CD4-positive, alpha-beta T cell (primary cell): ENCODE results near the gene ZHX3. TPM values are rescaled to one million over a fixed set of nuclear protein-coding genes. Genes with fewer than 3 reads are reported as not detected.
"Not testable (repeated sequence)": the region's sequence is repeated elsewhere in the genome, so short reads cannot be mapped to it uniquely, and the experiment has no call there.

Source experiments
- ATAC-seq: fragments of 200-7000 bp; cut with Tn5 transposase; one replicate; pipeline ENCODE4 v1.10.0; 2022; ENCODE audit warnings: mild to moderate bottlenecking; ENCODE audit not compliant: poor library complexity
- CTCF ChIA-PET: fragments of 350-600 bp; sonication (Branson Sonifier 250); formaldehyde crosslinking; loops from one replicate; lab custom pipeline; 2021; ENCODE audit warnings: antibody characterized with exemption, inconsistent platforms; lab: Charles Lee
- POLR2A ChIA-PET: fragments of 350-600 bp; sonication (Branson Sonifier 250); formaldehyde crosslinking; loops from one replicate; lab custom pipeline; 2021; ENCODE audit warnings: antibody characterized with exemption, inconsistent platforms; lab: Charles Lee
- DNase-seq, 14 experiments: peaks; one replicate each; pipeline ENCODE4 v3.0.0-alpha.2; 2013 to 2020; ENCODE audit warnings: mixed read lengths in 2 of 14
- H3K27ac ChIP-seq, 2 donors: one replicate each; pipeline versions ENCODE4 v1.5.1 to v1.7.0; 2013; ENCODE audit warnings: low read length in 2 of 2, low read depth in 1 of 2, mild to moderate bottlenecking in 1 of 2
- H3K27me3 ChIP-seq, 2 experiments: 1 replicate in 1 of 2; 2 replicates in 1 of 2; pipeline versions ENCODE4 v1.6.1 to v1.7.0; 2013; ENCODE audit warnings: low read length in 2 of 2, control low read depth in 1 of 2, mild to moderate bottlenecking in 1 of 2, moderate library complexity in 1 of 2; ENCODE audit not compliant: insufficient read depth in 2 of 2, control insufficient read depth in 1 of 2
- H3K36me3 ChIP-seq: one replicate; pipeline ENCODE4 v1.6.1; 2013; ENCODE audit warnings: low read length, control low read depth; ENCODE audit not compliant: insufficient read depth
- H3K4me1 ChIP-seq: one replicate; pipeline ENCODE4 v1.6.1; 2013; ENCODE audit warnings: low read length, control low read depth; ENCODE audit not compliant: insufficient read depth
- H3K4me3 ChIP-seq: one replicate; pipeline ENCODE4 v1.5.1; 2013; ENCODE audit warnings: mild to moderate bottlenecking, low read length, moderate library complexity
- H3K9me3 ChIP-seq, 2 experiments: 1 replicate in 1 of 2; 2 replicates in 1 of 2; pipeline versions ENCODE4 v1.6.1 to v1.7.0; 2013; ENCODE audit warnings: low read length in 2 of 2, mild to moderate bottlenecking in 2 of 2, control low read depth in 1 of 2, moderate library complexity in 1 of 2; ENCODE audit not compliant: control insufficient read depth in 1 of 2, insufficient read depth in 1 of 2
- H3K27ac Mint-ChIP-seq: one replicate; pipeline ENCODE4 v1.8.0; 2020; ENCODE audit warnings: mixed read lengths
- H3K27me3 Mint-ChIP-seq: one replicate; pipeline ENCODE4 v1.8.0; 2021; ENCODE audit warnings: mixed read lengths
- H3K36me3 Mint-ChIP-seq: one replicate; pipeline ENCODE4 v1.8.0; 2021; ENCODE audit warnings: low read depth, mixed read lengths
- H3K4me1 Mint-ChIP-seq: one replicate; pipeline ENCODE4 v1.8.0; 2021; ENCODE audit warnings: low read depth, mixed read lengths
- H3K4me3 Mint-ChIP-seq: one replicate; pipeline ENCODE4 v1.8.0; 2020; ENCODE audit warnings: mild to moderate bottlenecking, mixed read lengths
- H3K9me3 Mint-ChIP-seq: one replicate; pipeline ENCODE4 v1.8.0; 2020; ENCODE audit warnings: mixed read lengths
- CTCF ChIP-seq: fragments of 200-600 bp; IDR thresholded peaks from one replicate; pipeline ENCODE4 v1.8.0; 2022; ENCODE audit warnings: antibody characterized with exemption, mild to moderate bottlenecking
- intact Hi-C, 2 experiments: fragments of 100-400 bp; cut with DNase I in 1 of 2; cut with micrococcal nuclease in 1 of 2; formaldehyde crosslinking; loops; one replicate each; pipeline versions ENCODE4 v1.15.1 to v1.9.0; 2023 to 2025; cut with DNase I, micrococcal nuclease
- total RNA-seq, 174 experiments: library from RNA in 2 of 174; stranded (reverse) in 2 of 174; gene quantifications; one replicate each; pipeline ENCODE4 v1.2.3 and lab custom pipeline; 2021 to 2026

Gene ZHX3
- total RNA-seq, 2 experiments from 2014 or later: 6.6 to 7.6 TPM

GRCh38 chr20:41135187-41135887, 182.2 kb downstream of the ZHX3 start:
- peak; percentile 94 for TF ChIP-seq CTCF
- ATAC-seq (peak; percentile 30), DNase-seq (peak; percentile 48 to 84 (median 59))
- peaks cover 53% of the 10 kb centered on the region for H3K4me1 Mint-ChIP-seq
- POLR2A ChIA-PET: interaction anchor here (1.0 to 14.5 kb wide), 5 partner anchors 22 to 209 kb away, joined by 4 to 403 read pairs (median 12); no protein-coding TSS in a partner anchor
- Histone ChIP-seq H3K9me3 (no peaks in the 10 kb centered on the region), H3K27ac (no peak overlapping the region), H3K4me3 (no peak overlapping the region), H3K36me3 (no peaks in the 10 kb centered on the region), H3K27me3 (no peaks in the 10 kb centered on the region), H3K4me1 (peaks cover 43% of the 10 kb centered on the region)
- CTCF ChIA-PET: interaction anchor here (0.6 to 6.9 kb wide), 20 partner anchors 9 to 207 kb away, joined by 3 to 66 read pairs (median 5); no protein-coding TSS in a partner anchor
- intact Hi-C loops: loop anchor here (1.0 to 10.0 kb wide), 5 partner anchors 37 to 559 kb away; partner anchors contain the start of gene LPIN3 (in 2 of the 2)
- peak overlapping the region; percentile 91 for H3K27ac Mint-ChIP-seq
- H3K4me3 Mint-ChIP-seq: peak overlapping the region; percentile 95
- H3K9me3 Mint-ChIP-seq: no peaks in the 10 kb centered on the region
- peaks cover 20% of the 10 kb centered on the region for H3K36me3 Mint-ChIP-seq
- no peaks in the 10 kb centered on the region for H3K27me3 Mint-ChIP-seq

GRCh38 chr20:41134362-41135186, 183.0 kb downstream of the ZHX3 start:
- peaks cover 46% of the 10 kb centered on the region for H3K4me1 Mint-ChIP-seq
- H3K36me3 Mint-ChIP-seq: peaks cover 14% of the 10 kb centered on the region
- peaks cover 35% of the 10 kb centered on the region for H3K4me1 ChIP-seq
- H3K36me3 ChIP-seq: no peaks in the 10 kb centered on the region
- H3K27me3 ChIP-seq: no peaks in the 10 kb centered on the region
- peak overlapping the region; percentile 91 for H3K27ac Mint-ChIP-seq
- H3K9me3 Mint-ChIP-seq: no peaks in the 10 kb centered on the region
- no peaks in the 10 kb centered on the region for H3K27me3 Mint-ChIP-seq
- H3K4me3 ChIP-seq: no peak overlapping the region
- DNase-seq: no peak
- ChIA-PET CTCF (interaction anchor here (0.6 to 6.9 kb wide), 20 partner anchors 10 to 205 kb away, joined by 3 to 66 read pairs (median 5); no protein-coding TSS in a partner anchor), POLR2A (interaction anchor here (0.9 to 14.5 kb wide), 5 partner anchors 23 to 98 kb away, joined by 4 to 403 read pairs (median 12); no protein-coding TSS in a partner anchor)
- H3K4me3 Mint-ChIP-seq: peak overlapping the region; percentile 9
- intact Hi-C loops: loop anchor here (1.0 to 10.0 kb wide), 5 partner anchors 38 to 560 kb away; partner anchors contain the start of gene LPIN3 (in 2 of the 2)
- no peak for TF ChIP-seq CTCF
- no peak overlapping the region for H3K27ac ChIP-seq
- no peak for ATAC-seq
- H3K9me3 ChIP-seq: no peaks in the 10 kb centered on the region

- no peak overlapping the region for H3K27ac ChIP-seq
- ATAC-seq (peak; percentile 46), DNase-seq (peak in 8 of 14 experiments; percentile 31 to 84 (median 60))
- intact Hi-C loops: loop anchor here in 1 of 2 experiments (10.0 kb wide), 1 partner anchor 561 kb away; no protein-coding TSS in a partner anchor
- TF ChIP-seq CTCF: no peak
- peaks cover 34% of the 10 kb centered on the region for H3K4me1 ChIP-seq
- H3K4me3 ChIP-seq: no peak overlapping the region
- peaks cover 38% of the 10 kb centered on the region for H3K4me1 Mint-ChIP-seq
- peak overlapping the region; percentile 91 for H3K27ac Mint-ChIP-seq
- ChIA-PET CTCF (interaction anchor here (0.9 to 6.9 kb wide), 6 partner anchors 17 to 206 kb away, joined by 4 to 66 read pairs (median 20); no protein-coding TSS in a partner anchor), POLR2A (interaction anchor here (0.8 to 14.5 kb wide), 4 partner anchors 23 to 98 kb away, joined by 3 to 403 read pairs (median 20); no protein-coding TSS in a partner anchor)
- no peaks in the 10 kb centered on the region for H3K27me3 ChIP-seq
- H3K4me3 Mint-ChIP-seq: peak overlapping the region; percentile 9
- no peaks in the 10 kb centered on the region for H3K27me3 Mint-ChIP-seq
- peaks cover 13% of the 10 kb centered on the region for H3K36me3 Mint-ChIP-seq
- H3K9me3 Mint-ChIP-seq: no peaks in the 10 kb centered on the region
- H3K9me3 ChIP-seq: no peaks in the 10 kb centered on the region
- H3K36me3 ChIP-seq: no peaks in the 10 kb centered on the region
Observed at GRCh38 chr20:41133709-41134361, 183.7 kb downstream of the ZHX3 start.

GRCh38 chr20:41132388-41132775, 185.1 kb downstream of the ZHX3 start:
- H3K9me3 Mint-ChIP-seq, POLR2A ChIA-PET, H3K36me3 Mint-ChIP-seq, H3K27me3 Mint-ChIP-seq, H3K4me3 Mint-ChIP-seq, ATAC-seq, H3K27ac ChIP-seq, DNase-seq, H3K9me3 ChIP-seq, H3K4me3 ChIP-seq, H3K27me3 ChIP-seq, H3K36me3 ChIP-seq: not testable (repeated sequence)
- CTCF ChIA-PET: interaction anchor here (0.7 to 5.5 kb wide), 3 partner anchors 39 to 189 kb away, joined by 3 to 34 read pairs (median 4); no protein-coding TSS in a partner anchor
- intact Hi-C loops: loop anchor here in 1 of 2 experiments (10.0 kb wide), 1 partner anchor 562 kb away; no protein-coding TSS in a partner anchor
- peaks cover 32% of the 10 kb centered on the region for H3K4me1 Mint-ChIP-seq
- H3K4me1 ChIP-seq: peaks cover 29% of the 10 kb centered on the region
- H3K27ac Mint-ChIP-seq: peak overlapping the region; percentile 91
